Uterus (tissue), 2 donors: Measurements from ENCODE around the gene ZNF524.

Experiments used
- POLR2A ChIP-seq, 2 donors: fragments of 450-650 bp; IDR thresholded peaks; one replicate each; pipeline ENCODE4 v1.6.1; 2016; ENCODE audit warnings: antibody characterized with exemption in 2 of 2, mild to moderate bottlenecking in 1 of 2, moderate library complexity in 1 of 2
- TF ChIP-seq, protein P1 (sequence below), 4 experiments: fragments of 200-600 bp in 2 of 4; fragments of 450-650 bp in 2 of 4; sonication (generic) in 2 of 4; IDR thresholded peaks; one replicate each; pipeline ENCODE4 v1.5.1; 2016 to 2019; ENCODE audit warnings: antibody characterized with exemption in 4 of 4, mild to moderate bottlenecking in 2 of 4, moderate library complexity in 1 of 4

DNA sequence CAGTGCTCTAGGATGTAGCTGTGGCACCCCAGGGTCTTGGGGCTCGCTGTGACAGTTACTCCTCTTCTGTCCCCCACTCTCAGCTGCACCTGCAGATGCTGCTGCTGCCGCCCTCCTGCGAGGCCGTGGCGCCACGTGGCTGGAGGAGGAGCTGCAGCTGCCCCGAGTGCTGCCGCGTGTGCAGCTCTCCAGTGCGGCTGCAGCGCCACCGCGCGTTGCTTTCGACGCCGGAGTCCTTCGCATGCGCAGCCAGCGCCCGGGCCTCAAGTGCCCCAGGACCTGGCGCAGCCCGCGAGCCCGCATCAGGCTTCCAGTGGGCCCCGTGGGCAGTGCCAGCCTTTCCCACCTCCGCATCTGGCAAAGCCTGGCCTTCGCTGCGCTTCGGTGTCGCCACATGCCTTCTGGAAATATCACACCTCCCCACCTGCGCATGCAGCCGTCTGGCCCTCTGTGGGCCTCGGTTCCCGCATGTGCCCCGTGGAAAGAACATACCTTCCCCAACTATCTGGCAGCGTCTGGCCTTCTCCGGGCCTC is 40.0 kb downstream of the ZNF524 start:
- TF ChIP-seq, protein P1, sequence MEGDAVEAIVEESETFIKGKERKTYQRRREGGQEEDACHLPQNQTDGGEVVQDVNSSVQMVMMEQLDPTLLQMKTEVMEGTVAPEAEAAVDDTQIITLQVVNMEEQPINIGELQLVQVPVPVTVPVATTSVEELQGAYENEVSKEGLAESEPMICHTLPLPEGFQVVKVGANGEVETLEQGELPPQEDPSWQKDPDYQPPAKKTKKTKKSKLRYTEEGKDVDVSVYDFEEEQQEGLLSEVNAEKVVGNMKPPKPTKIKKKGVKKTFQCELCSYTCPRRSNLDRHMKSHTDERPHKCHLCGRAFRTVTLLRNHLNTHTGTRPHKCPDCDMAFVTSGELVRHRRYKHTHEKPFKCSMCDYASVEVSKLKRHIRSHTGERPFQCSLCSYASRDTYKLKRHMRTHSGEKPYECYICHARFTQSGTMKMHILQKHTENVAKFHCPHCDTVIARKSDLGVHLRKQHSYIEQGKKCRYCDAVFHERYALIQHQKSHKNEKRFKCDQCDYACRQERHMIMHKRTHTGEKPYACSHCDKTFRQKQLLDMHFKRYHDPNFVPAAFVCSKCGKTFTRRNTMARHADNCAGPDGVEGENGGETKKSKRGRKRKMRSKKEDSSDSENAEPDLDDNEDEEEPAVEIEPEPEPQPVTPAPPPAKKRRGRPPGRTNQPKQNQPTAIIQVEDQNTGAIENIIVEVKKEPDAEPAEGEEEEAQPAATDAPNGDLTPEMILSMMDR (IDR thresholded peaks at IDR 0.05) = peak; percentile 13 to 56 (median 51)
- no peak for TF ChIP-seq POLR2A (IDR thresholded peaks at IDR 0.05)
